CD4-positive, CD25-positive, alpha-beta regulatory T cell (primary cell): ENCODE measurements around the gene PRKCI. TPM values are rescaled to one million over a fixed set of nuclear protein-coding genes. Genes with fewer than 3 reads are reported as not detected.
"Not testable (repeated sequence)": the region's sequence is repeated elsewhere in the genome, so short reads cannot be mapped to it uniquely, and the experiment has no call there.

Source experiments
- ATAC-seq, 2 donors: fragments of 150-1000 bp; cut with Tn5 transposase; one replicate each; pipeline ENCODE4 v1.10.0; 2021; ENCODE audit warnings: low read depth in 2 of 2, moderate number of reproducible peaks in 2 of 2, moderate library complexity in 1 of 2
- DNase-seq, 3 donors: peaks; one replicate each; pipeline versions ENCODE4 v3.0.0 to v3.0.0-alpha.2; 2012 to 2022; ENCODE audit warnings: mixed read lengths in 1 of 3
- H3K27ac ChIP-seq: one replicate; pipeline ENCODE4 v1.7.0; 2013; ENCODE audit warnings: mild to moderate bottlenecking, low read length; ENCODE audit not compliant: insufficient read depth, poor library complexity, severe bottlenecking
- H3K27me3 ChIP-seq: one replicate; pipeline ENCODE4 v1.7.0; 2013; ENCODE audit warnings: low read length; ENCODE audit not compliant: control insufficient read depth, insufficient read depth
- H3K36me3 ChIP-seq: one replicate; pipeline ENCODE4 v1.7.0; 2013; ENCODE audit warnings: mild to moderate bottlenecking, low read length, moderate library complexity; ENCODE audit not compliant: control insufficient read depth, insufficient read depth
- H3K4me1 ChIP-seq: 2 replicates; pipeline ENCODE4 v1.7.0; 2013; ENCODE audit warnings: mild to moderate bottlenecking, low read length; ENCODE audit not compliant: insufficient read depth, control insufficient read depth, poor library complexity, severe bottlenecking
- H3K4me3 ChIP-seq: one replicate; pipeline ENCODE4 v1.7.0; 2013; ENCODE audit warnings: low read depth, mild to moderate bottlenecking, low read length, moderate library complexity
- H3K9me3 ChIP-seq, 2 experiments: 1 replicate in 1 of 2; 2 replicates in 1 of 2; pipeline ENCODE4 v1.7.0; 2013; ENCODE audit warnings: low read length in 2 of 2, mild to moderate bottlenecking in 1 of 2, moderate library complexity in 1 of 2; ENCODE audit not compliant: control insufficient read depth in 2 of 2
- H3K27ac Mint-ChIP-seq, 3 donors: one replicate each; pipeline ENCODE4 v1.8.0; 2020 to 2022; ENCODE audit warnings: mild to moderate bottlenecking in 3 of 3, mixed read lengths in 3 of 3, moderate library complexity in 2 of 3
- H3K27me3 Mint-ChIP-seq: one replicate; pipeline ENCODE4 v1.8.0; 2022; ENCODE audit warnings: mild to moderate bottlenecking, mixed read lengths
- H3K36me3 Mint-ChIP-seq: one replicate; pipeline ENCODE4 v1.8.0; 2020; ENCODE audit warnings: mixed read lengths
- H3K4me1 Mint-ChIP-seq, 4 donors: one replicate each; pipeline ENCODE4 v1.8.0; 2020 to 2022; ENCODE audit warnings: mixed read lengths in 4 of 4, mild to moderate bottlenecking in 1 of 4
- H3K4me3 Mint-ChIP-seq, 4 donors: one replicate each; pipeline ENCODE4 v1.8.0; 2020 to 2022; ENCODE audit warnings: mild to moderate bottlenecking in 4 of 4, mixed read lengths in 4 of 4, moderate library complexity in 3 of 4
- H3K9me3 Mint-ChIP-seq, 7 donors: one replicate each; pipeline ENCODE4 v1.8.0; 2020 to 2022; ENCODE audit warnings: mixed read lengths in 7 of 7, mild to moderate bottlenecking in 3 of 7, moderate library complexity in 2 of 7
- polyA plus RNA-seq, 4 donors: library from polyadenylated mRNA; unstranded; fragments of 300-500 nt; fragmentation: Illumina TruSeq; gene quantifications; one replicate each; pipeline ENCODE4 v1.2.3, GENCODE V29; 2021
- total RNA-seq: library from RNA; stranded (reverse); gene quantifications from one replicate; pipeline ENCODE4 v1.2.3, GENCODE V29; 2022

Gene PRKCI
- total and polyA plus RNA-seq, 5 donors from 2014 or later: 14.1 to 20.8 (median 18.6) TPM

DNA sequence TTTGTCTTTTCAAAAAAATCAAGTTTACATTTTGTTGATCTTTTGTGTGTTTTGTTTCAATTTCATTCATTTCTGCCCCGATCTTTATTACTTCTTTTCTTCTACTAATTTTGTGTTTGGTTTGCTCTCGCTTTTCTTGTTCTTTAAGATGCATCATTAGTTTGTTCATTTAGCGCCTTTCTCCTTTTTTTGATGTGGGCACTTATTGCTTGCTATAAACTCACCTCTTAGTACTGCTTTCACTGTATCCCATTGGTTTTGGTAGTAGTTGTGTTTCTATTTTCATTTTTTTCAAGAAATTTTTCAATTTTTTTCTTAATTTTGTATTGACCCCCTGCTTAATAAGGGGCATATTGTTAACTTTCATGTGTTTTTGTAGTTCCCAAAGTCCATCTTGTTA lies 34.4 kb downstream of the PRKCI start:
- DNase-seq: no peak
- Mint-ChIP-seq H3K27ac (no peak overlapping the region), H3K9me3 (peaks cover 0 to 6% (median 0%) of the 10 kb centered on the region in 7 donors), H3K4me3 (peak overlapping the region in 2 of 4 donors; percentile 15 to 65), H3K27me3 (no peaks in the 10 kb centered on the region), H3K36me3 (peaks cover 24% of the 10 kb centered on the region), H3K4me1 (peaks cover 20 to 42% (median 34%) of the 10 kb centered on the region in 4 donors)
- H3K36me3 ChIP-seq: peaks cover 8% of the 10 kb centered on the region
- H3K27ac ChIP-seq: no peak overlapping the region
- no peaks in the 10 kb centered on the region for H3K9me3 ChIP-seq
- H3K4me1 ChIP-seq: peaks cover 8% of the 10 kb centered on the region
- H3K4me3 ChIP-seq: no peak overlapping the region
- ATAC-seq: no peak
- H3K27me3 ChIP-seq: no peaks in the 10 kb centered on the region

DNA sequence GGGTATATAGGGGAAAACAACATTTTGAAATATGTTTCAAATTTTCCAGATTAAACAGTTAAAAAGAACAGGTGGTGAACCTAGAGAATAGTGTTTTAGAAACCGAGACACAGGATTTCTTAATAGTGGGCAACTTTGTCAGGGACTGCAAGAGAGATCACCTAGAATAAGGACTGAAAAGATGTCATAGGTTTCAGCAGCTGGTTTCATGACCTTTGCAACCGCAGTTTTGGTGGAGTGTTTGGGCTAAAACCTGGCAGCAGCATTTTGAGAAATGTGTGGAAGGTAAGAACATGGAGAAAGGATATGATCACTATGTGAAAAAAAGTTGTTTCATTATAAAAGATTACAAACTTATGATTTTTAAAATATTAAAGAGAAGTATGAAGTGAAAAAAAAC lies 34.9 kb downstream of the PRKCI start:
- peaks cover 0 to 6% (median 0%) of the 10 kb centered on the region in 7 donors for H3K9me3 Mint-ChIP-seq

DNA sequence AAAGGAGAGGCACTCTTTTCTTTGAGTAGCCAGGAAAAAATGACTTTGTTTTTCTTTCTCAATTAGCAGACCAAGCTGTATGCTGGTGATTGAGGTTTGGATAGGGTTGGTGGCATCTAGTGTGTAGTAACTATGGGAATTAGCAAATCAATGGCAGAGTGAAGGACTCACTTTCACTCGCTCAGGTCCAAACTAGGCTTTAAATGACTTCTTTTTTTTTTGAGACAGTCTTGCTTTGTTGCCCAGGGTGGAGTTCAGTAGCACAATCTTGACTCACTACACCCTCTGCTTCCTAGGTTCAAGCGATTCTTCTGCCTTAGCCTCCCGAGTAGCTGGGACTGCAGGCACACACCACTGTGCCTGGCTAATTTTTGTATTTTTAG lies 35.9 kb downstream of the PRKCI start:
- no peak overlapping the region for H3K4me3 ChIP-seq
- Mint-ChIP-seq H3K36me3 (peaks cover 21% of the 10 kb centered on the region), H3K9me3 (peaks cover 0 to 6% (median 0%) of the 10 kb centered on the region in 7 donors), H3K4me3 (peak overlapping the region in 3 of 4 donors; percentile 62 to 76 (median 63)), H3K4me1 (peaks cover 20 to 42% (median 34%) of the 10 kb centered on the region in 4 donors), H3K27ac (peak overlapping the region in 2 of 3 donors; percentile 42 to 85), H3K27me3 (no peaks in the 10 kb centered on the region)
- no peaks in the 10 kb centered on the region for H3K9me3 ChIP-seq
- DNase-seq: no peak
- peaks cover 9% of the 10 kb centered on the region for H3K36me3 ChIP-seq
- H3K27me3 ChIP-seq: no peaks in the 10 kb centered on the region
- peaks cover 8% of the 10 kb centered on the region for H3K4me1 ChIP-seq
- no peak for ATAC-seq
- H3K27ac ChIP-seq: no peak overlapping the region

More for the DNA sequence above, 34.9 kb downstream of the PRKCI start:
- Mint-ChIP-seq H3K27me3 (no peaks in the 10 kb centered on the region), H3K27ac (no peak overlapping the region), H3K4me3 (no peak overlapping the region), H3K36me3 (peaks cover 26% of the 10 kb centered on the region), H3K4me1 (peaks cover 20 to 42% (median 34%) of the 10 kb centered on the region in 4 donors)
- peaks cover 8% of the 10 kb centered on the region for H3K36me3 ChIP-seq
- no peak overlapping the region for H3K27ac ChIP-seq
- H3K27me3 ChIP-seq: no peaks in the 10 kb centered on the region
- H3K4me3 ChIP-seq: no peak overlapping the region
- peaks cover 8% of the 10 kb centered on the region for H3K4me1 ChIP-seq
- no peaks in the 10 kb centered on the region for H3K9me3 ChIP-seq
- DNase-seq (no peak), ATAC-seq (no peak)

DNA sequence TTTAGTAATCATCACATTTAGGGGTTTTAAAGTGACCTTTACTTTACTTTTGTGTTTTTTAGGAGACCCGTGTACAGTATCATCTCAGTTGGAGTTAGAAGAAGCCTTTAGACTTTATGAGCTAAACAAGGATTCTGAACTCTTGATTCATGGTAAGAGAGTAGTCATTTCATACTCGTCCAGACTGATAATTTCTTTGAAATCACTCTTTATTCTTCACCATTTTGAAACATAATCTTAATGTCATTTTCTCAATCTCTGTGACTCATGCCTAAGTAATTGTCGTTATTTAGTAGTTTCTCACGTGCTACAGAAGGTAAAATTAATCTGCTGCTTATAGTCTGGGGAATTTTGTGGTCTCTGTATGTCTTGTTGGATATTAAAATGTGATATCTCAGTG lies 37.7 kb downstream of the PRKCI start:
- Histone ChIP-seq H3K4me3 (no peak overlapping the region), H3K9me3 (no peaks in the 10 kb centered on the region), H3K27me3 (no peaks in the 10 kb centered on the region), H3K27ac (no peak overlapping the region), H3K4me1 (peaks cover 8% of the 10 kb centered on the region), H3K36me3 (peaks cover 14% of the 10 kb centered on the region)
- Mint-ChIP-seq H3K27ac (peak overlapping the region in 1 of 3 donors; percentile 6), H3K9me3 (peaks cover 0 to 6% (median 0%) of the 10 kb centered on the region in 7 donors), H3K36me3 (peaks cover 25% of the 10 kb centered on the region), H3K4me3 (no peak overlapping the region), H3K4me1 (peaks cover 17 to 40% (median 32%) of the 10 kb centered on the region in 4 donors), H3K27me3 (no peaks in the 10 kb centered on the region)
- DNase-seq: no peak
- ATAC-seq: no peak

DNA sequence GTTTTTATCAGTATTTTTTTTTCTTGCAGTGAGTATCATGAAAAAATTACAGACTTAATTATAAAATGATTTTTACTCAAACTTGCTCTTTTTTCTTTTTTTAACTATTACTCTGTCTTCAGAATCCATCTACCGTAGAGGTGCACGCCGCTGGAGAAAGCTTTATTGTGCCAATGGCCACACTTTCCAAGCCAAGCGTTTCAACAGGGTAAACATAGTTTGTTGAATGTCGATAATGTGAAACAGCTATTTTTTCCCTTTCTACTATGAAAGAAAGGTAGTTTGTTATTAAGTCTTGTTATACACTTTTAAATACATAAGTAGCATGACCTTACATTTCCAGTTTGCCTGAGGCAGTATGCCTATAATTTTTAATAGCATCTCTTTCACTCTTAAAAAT lies 45.6 kb downstream of the PRKCI start:
- DNase-seq (no peak), ATAC-seq (no peak)
- H3K27ac Mint-ChIP-seq: no peak overlapping the region
- no peak overlapping the region for H3K27ac ChIP-seq
- no peaks in the 10 kb centered on the region for H3K9me3 ChIP-seq
- no peak overlapping the region for H3K4me3 Mint-ChIP-seq
- no peaks in the 10 kb centered on the region for H3K9me3 Mint-ChIP-seq
- H3K4me3 ChIP-seq: no peak overlapping the region
- H3K36me3 Mint-ChIP-seq: peaks cover 34% of the 10 kb centered on the region
- H3K4me1 Mint-ChIP-seq: peaks cover 0 to 3% (median 2%) of the 10 kb centered on the region in 4 donors
- no peaks in the 10 kb centered on the region for H3K27me3 ChIP-seq
- H3K36me3 ChIP-seq: peaks cover 27% of the 10 kb centered on the region
- H3K4me1 ChIP-seq: no peaks in the 10 kb centered on the region
- no peaks in the 10 kb centered on the region for H3K27me3 Mint-ChIP-seq

DNA sequence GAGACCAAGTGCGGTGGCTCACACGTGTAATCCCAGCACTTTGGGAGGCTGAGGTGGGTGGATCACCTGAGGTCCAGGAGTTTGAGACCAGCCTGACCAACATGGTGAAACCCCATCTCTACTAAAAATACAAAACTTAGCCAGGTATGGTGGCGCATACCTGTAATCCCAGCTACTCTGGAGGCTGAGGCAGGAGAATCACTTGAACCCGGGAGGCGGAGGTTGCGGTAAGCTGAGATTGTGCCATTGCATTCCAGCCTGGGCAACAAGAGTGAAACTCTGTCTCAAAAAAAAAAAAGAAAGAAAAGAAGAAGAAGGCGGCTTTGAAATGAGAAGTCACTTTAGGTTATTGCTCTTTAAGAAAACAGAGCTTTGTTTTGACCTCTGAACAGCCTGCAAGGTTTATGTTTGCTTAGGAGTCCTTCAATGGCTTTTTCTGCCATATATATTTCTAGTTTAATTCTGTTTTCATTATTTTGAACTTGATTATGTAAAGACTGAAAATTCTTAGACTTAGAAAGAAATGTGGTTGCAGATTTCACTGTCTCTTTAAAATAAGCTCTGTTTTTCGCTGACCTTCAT lies 47.5 kb downstream of the PRKCI start:
- H3K27ac Mint-ChIP-seq, DNase-seq, H3K4me1 ChIP-seq, H3K27me3 Mint-ChIP-seq, H3K27me3 ChIP-seq, H3K9me3 Mint-ChIP-seq, H3K4me3 ChIP-seq, ATAC-seq, H3K27ac ChIP-seq, H3K4me1 Mint-ChIP-seq, H3K4me3 Mint-ChIP-seq, H3K9me3 ChIP-seq: not testable (repeated sequence)
- H3K36me3 Mint-ChIP-seq: peaks cover 31% of the 10 kb centered on the region
- peaks cover 24% of the 10 kb centered on the region for H3K36me3 ChIP-seq

DNA sequence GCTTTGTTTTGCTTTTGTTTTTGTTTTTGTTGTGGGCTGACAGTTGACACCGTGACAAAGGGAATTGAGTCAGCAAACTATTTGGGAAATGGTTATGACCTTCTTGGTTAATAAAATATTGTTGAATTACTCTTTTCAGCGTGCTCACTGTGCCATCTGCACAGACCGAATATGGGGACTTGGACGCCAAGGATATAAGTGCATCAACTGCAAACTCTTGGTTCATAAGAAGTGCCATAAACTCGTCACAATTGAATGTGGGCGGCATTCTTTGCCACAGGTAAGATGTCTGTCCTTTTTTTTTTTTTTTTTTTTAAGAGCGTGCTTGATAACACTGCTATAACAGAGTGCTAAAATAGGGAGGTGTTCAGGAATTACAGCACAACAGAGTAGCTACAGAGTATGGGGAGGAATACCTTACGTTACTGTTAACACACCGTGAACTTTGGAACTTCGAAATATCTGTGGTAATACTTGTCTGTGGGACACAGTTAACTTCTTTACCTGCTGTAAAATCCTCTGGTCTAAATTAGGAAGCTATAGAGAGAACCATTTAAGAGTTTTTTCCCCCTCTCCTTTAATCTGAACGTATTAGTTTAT lies 48.2 kb downstream of the PRKCI start:
- Histone ChIP-seq H3K27ac (no peak overlapping the region), H3K9me3 (no peaks in the 10 kb centered on the region), H3K4me1 (no peaks in the 10 kb centered on the region), H3K4me3 (no peak overlapping the region), H3K36me3 (peaks cover 24% of the 10 kb centered on the region), H3K27me3 (no peaks in the 10 kb centered on the region)
- peaks cover 0 to 9% (median 3%) of the 10 kb centered on the region in 4 donors for H3K4me1 Mint-ChIP-seq
- H3K27ac Mint-ChIP-seq: no peak overlapping the region
- H3K9me3 Mint-ChIP-seq: no peaks in the 10 kb centered on the region
- H3K27me3 Mint-ChIP-seq: no peaks in the 10 kb centered on the region
- H3K36me3 Mint-ChIP-seq: peaks cover 29% of the 10 kb centered on the region
- H3K4me3 Mint-ChIP-seq: no peak overlapping the region
- DNase-seq (no peak), ATAC-seq (no peak)

DNA sequence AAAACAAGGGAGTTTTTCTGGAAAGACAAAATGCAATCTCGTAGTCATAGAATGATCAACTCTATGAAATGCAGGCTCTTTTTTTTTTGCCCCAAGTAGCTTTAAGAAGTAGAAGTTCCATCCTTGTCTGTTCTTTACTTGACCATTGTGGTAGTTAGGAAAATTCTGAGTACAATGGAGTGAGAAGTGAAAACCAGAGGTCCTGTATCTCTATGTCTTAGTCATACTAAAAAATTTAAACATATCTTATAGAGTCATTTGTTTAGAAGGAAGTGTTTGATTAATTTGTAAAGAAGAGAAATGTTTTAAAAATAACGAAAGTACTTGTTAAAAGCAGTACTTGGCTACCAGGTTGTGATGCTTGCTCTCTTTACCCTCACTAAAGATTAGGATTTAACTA lies 52.4 kb downstream of the PRKCI start:
- H3K36me3 Mint-ChIP-seq: peaks cover 33% of the 10 kb centered on the region
- Histone ChIP-seq H3K36me3 (peaks cover 21% of the 10 kb centered on the region), H3K27ac (no peak overlapping the region), H3K27me3 (no peaks in the 10 kb centered on the region), H3K4me1 (peaks cover 19% of the 10 kb centered on the region), H3K9me3 (no peaks in the 10 kb centered on the region), H3K4me3 (no peak overlapping the region)
- no peak for DNase-seq
- peak overlapping the region in 1 of 4 donors; percentile 47 for H3K4me3 Mint-ChIP-seq
- no peak for ATAC-seq
- peak overlapping the region in 1 of 3 donors; percentile 18 for H3K27ac Mint-ChIP-seq
- peaks cover 17 to 32% (median 25%) of the 10 kb centered on the region in 4 donors for H3K4me1 Mint-ChIP-seq
- H3K27me3 Mint-ChIP-seq: no peaks in the 10 kb centered on the region
- H3K9me3 Mint-ChIP-seq: no peaks in the 10 kb centered on the region
